ENCODE results near the gene MBD5. TPM values are rescaled to one million over a fixed set of nuclear protein-coding genes. Genes with fewer than 3 reads are reported as not detected.

The MBD5 gene
- total and polyA plus RNA-seq, 2 experiments from 2014 or later, result 12.1 to 23.4 TPM

GRCh38 chr2:148022882-148023281 is 2.0 kb downstream of the MBD5 start:
- no peak for TF ChIP-seq EZH2phosphoT487 (IDR thresholded peaks at IDR 0.05; ENCODE audit: insufficient read depth, low read depth)
- TF ChIP-seq EZH2 (IDR thresholded peaks at IDR 0.05; ENCODE audit: insufficient read depth, poor library complexity, severe bottlenecking), result no peak
- H3K9me2 ChIP-seq (ENCODE audit: insufficient read depth), result no peaks in the 10 kb centered on the region
- peaks cover 26% of the 10 kb centered on the region for H3K4me1 ChIP-seq (ENCODE audit: insufficient read depth)
- peak overlapping the region; percentile 96 for H3K4me3 ChIP-seq
- H3K27me3 ChIP-seq (replicated peaks; ENCODE audit: insufficient read depth), result no peaks in the 10 kb centered on the region
- 47 to 51% methylated on average over 2 of the region's 2 CpGs for WGBS, 2 experiments (ENCODE audit: low coverage in 1 of 2, low lambda C conversion rate in 2 of 2, missing lambda C conversion rate in 2 of 2)
- H3K27ac ChIP-seq, result no peak overlapping the region
- H3K79me2 ChIP-seq (ENCODE audit: insufficient read depth), result peaks cover 89% of the 10 kb centered on the region
- no peaks in the 10 kb centered on the region for H4K20me1 ChIP-seq (ENCODE audit: insufficient read depth)
- H2AFZ ChIP-seq, result no peak overlapping the region
- no peak for DNase-seq
- peaks cover 11% of the 10 kb centered on the region for H3F3A ChIP-seq (ENCODE audit: insufficient read depth)
- peaks cover 4% of the 10 kb centered on the region; the same call in 1 of the 2 replicates for H3K36me3 ChIP-seq (ENCODE audit: low read depth)
- in situ Hi-C loops (cut with MboI), result no loop called here
- H3K4me2 ChIP-seq (ENCODE audit: unreplicated experiment), result peak overlapping the region; percentile 88
- no peaks in the 10 kb centered on the region for H3K9me3 ChIP-seq (ENCODE audit: low read depth)
- H3K9ac ChIP-seq, result peak overlapping the region; percentile 92

GRCh38 chr2:148023861-148024260 is 3.0 kb downstream of the MBD5 start:
- Histone ChIP-seq H3K4me2 (ENCODE audit: unreplicated experiment) (peak overlapping the region; percentile 88), H3F3A (ENCODE audit: insufficient read depth) (peaks cover 11% of the 10 kb centered on the region), H3K9me2 (ENCODE audit: insufficient read depth) (no peaks in the 10 kb centered on the region), H3K9ac (peak overlapping the region; percentile 92; the same call in 1 of the 2 replicates), H3K4me1 (ENCODE audit: insufficient read depth) (peaks cover 28% of the 10 kb centered on the region), H3K9me3 (ENCODE audit: low read depth) (no peaks in the 10 kb centered on the region), H3K4me3 (peak overlapping the region; percentile 96), H4K20me1 (ENCODE audit: insufficient read depth) (no peaks in the 10 kb centered on the region), H3K27me3 (replicated peaks; ENCODE audit: insufficient read depth) (no peaks in the 10 kb centered on the region), H3K27ac (no peak overlapping the region), H3K79me2 (ENCODE audit: insufficient read depth) (peaks cover 89% of the 10 kb centered on the region), H3K36me3 (ENCODE audit: low read depth) (peaks cover 4% of the 10 kb centered on the region; the same call in 1 of the 2 replicates), H2AFZ (no peak overlapping the region)
- TF ChIP-seq EZH2 (IDR thresholded peaks at IDR 0.05; ENCODE audit: insufficient read depth, poor library complexity, severe bottlenecking) (no peak), EZH2phosphoT487 (IDR thresholded peaks at IDR 0.05; ENCODE audit: insufficient read depth, low read depth) (no peak)
- in situ Hi-C loops (cut with MboI), result no loop called here
- no peak for DNase-seq

GRCh38 chr2:148026573-148026972 is 5.7 kb downstream of the MBD5 start:
- no peaks in the 10 kb centered on the region for H3K9me2 ChIP-seq (ENCODE audit: insufficient read depth)
- no peak for TF ChIP-seq EZH2phosphoT487 (IDR thresholded peaks at IDR 0.05; ENCODE audit: insufficient read depth, low read depth)
- TF ChIP-seq EZH2 (IDR thresholded peaks at IDR 0.05; ENCODE audit: insufficient read depth, poor library complexity, severe bottlenecking), result no peak
- no peak overlapping the region for H3K4me3 ChIP-seq
- H3K9ac ChIP-seq, result no peak overlapping the region
- no peak overlapping the region for H3K27ac ChIP-seq
- H3K79me2 ChIP-seq (ENCODE audit: insufficient read depth), result peaks cover 100% of the 10 kb centered on the region
- H3K4me2 ChIP-seq (ENCODE audit: unreplicated experiment), result no peak overlapping the region
- in situ Hi-C loops (cut with MboI), result no loop called here
- H2AFZ ChIP-seq, result no peak overlapping the region
- no peak for DNase-seq
- no peaks in the 10 kb centered on the region for H3K27me3 ChIP-seq (replicated peaks; ENCODE audit: insufficient read depth)
- H3K9me3 ChIP-seq (ENCODE audit: low read depth), result no peaks in the 10 kb centered on the region
- H3F3A ChIP-seq (ENCODE audit: insufficient read depth), result no peaks in the 10 kb centered on the region
- H3K4me1 ChIP-seq (ENCODE audit: insufficient read depth), result peaks cover 28% of the 10 kb centered on the region
- peaks cover 4% of the 10 kb centered on the region; the same call in 1 of the 2 replicates for H3K36me3 ChIP-seq (ENCODE audit: low read depth)
- H4K20me1 ChIP-seq (ENCODE audit: insufficient read depth), result no peaks in the 10 kb centered on the region
- 96 to 97% methylated on average over 2 of the region's 2 CpGs for WGBS, 2 experiments (ENCODE audit: low coverage in 1 of 2, low lambda C conversion rate in 2 of 2, missing lambda C conversion rate in 2 of 2)

- H3K4me2 ChIP-seq (ENCODE audit: unreplicated experiment), result no peak overlapping the region
- H3K27me3 ChIP-seq (replicated peaks; ENCODE audit: insufficient read depth), result no peaks in the 10 kb centered on the region
- in situ Hi-C loops (cut with MboI), result no loop called here
- 88 to 90% methylated on average over 1 of the region's 1 CpG for WGBS, 2 experiments (ENCODE audit: low coverage in 1 of 2, low lambda C conversion rate in 2 of 2, missing lambda C conversion rate in 2 of 2)
- H3F3A ChIP-seq (ENCODE audit: insufficient read depth), result no peaks in the 10 kb centered on the region
- H3K4me3 ChIP-seq, result no peak overlapping the region
- H3K27ac ChIP-seq, result no peak overlapping the region
- no peak overlapping the region for H3K9ac ChIP-seq
- peaks cover 100% of the 10 kb centered on the region for H3K79me2 ChIP-seq (ENCODE audit: insufficient read depth)
- no peak for TF ChIP-seq EZH2phosphoT487 (IDR thresholded peaks at IDR 0.05; ENCODE audit: insufficient read depth, low read depth)
- no peak for TF ChIP-seq EZH2 (IDR thresholded peaks at IDR 0.05; ENCODE audit: insufficient read depth, poor library complexity, severe bottlenecking)
- H3K9me3 ChIP-seq (ENCODE audit: low read depth), result no peaks in the 10 kb centered on the region
- H4K20me1 ChIP-seq (ENCODE audit: insufficient read depth), result no peaks in the 10 kb centered on the region
- H3K9me2 ChIP-seq (ENCODE audit: insufficient read depth), result no peaks in the 10 kb centered on the region
- peaks cover 4% of the 10 kb centered on the region; the same call in 1 of the 2 replicates for H3K36me3 ChIP-seq (ENCODE audit: low read depth)
- no peak overlapping the region for H2AFZ ChIP-seq
- peak; percentile 52 for DNase-seq
- peaks cover 24% of the 10 kb centered on the region for H3K4me1 ChIP-seq (ENCODE audit: insufficient read depth)
Measured at GRCh38 chr2:148027822-148028221, 6.9 kb downstream of the MBD5 start.

GRCh38 chr2:148028781-148029180 is 7.9 kb downstream of the MBD5 start:
- Histone ChIP-seq H3K27ac (no peak overlapping the region), H3K36me3 (ENCODE audit: low read depth) (peaks cover 4% of the 10 kb centered on the region; the same call in 1 of the 2 replicates), H4K20me1 (ENCODE audit: insufficient read depth) (no peaks in the 10 kb centered on the region), H3K79me2 (ENCODE audit: insufficient read depth) (peaks cover 100% of the 10 kb centered on the region), H3K9ac (no peak overlapping the region), H3K4me1 (ENCODE audit: insufficient read depth) (peaks cover 15% of the 10 kb centered on the region; the same call in 1 of the 2 replicates), H3K4me2 (ENCODE audit: unreplicated experiment) (no peak overlapping the region), H2AFZ (no peak overlapping the region), H3K9me2 (ENCODE audit: insufficient read depth) (no peaks in the 10 kb centered on the region), H3K27me3 (replicated peaks; ENCODE audit: insufficient read depth) (no peaks in the 10 kb centered on the region), H3K4me3 (no peak overlapping the region), H3K9me3 (ENCODE audit: low read depth) (no peaks in the 10 kb centered on the region), H3F3A (ENCODE audit: insufficient read depth) (no peaks in the 10 kb centered on the region)
- in situ Hi-C loops (cut with MboI), result no loop called here
- no peak for TF ChIP-seq EZH2 (IDR thresholded peaks at IDR 0.05; ENCODE audit: insufficient read depth, poor library complexity, severe bottlenecking)
- TF ChIP-seq EZH2phosphoT487 (IDR thresholded peaks at IDR 0.05; ENCODE audit: insufficient read depth, low read depth), result no peak
- DNase-seq, result no peak
- WGBS, 2 experiments (ENCODE audit: low coverage in 1 of 2, low lambda C conversion rate in 2 of 2, missing lambda C conversion rate in 2 of 2), result 95 to 100% methylated on average over 1 of the region's 1 CpG
